ENCODE data around the gene AFF3.
"Not testable (repeated sequence)": the region's sequence is repeated elsewhere in the genome, so short reads cannot be mapped to it uniquely, and the experiment has no call there.

DNA sequence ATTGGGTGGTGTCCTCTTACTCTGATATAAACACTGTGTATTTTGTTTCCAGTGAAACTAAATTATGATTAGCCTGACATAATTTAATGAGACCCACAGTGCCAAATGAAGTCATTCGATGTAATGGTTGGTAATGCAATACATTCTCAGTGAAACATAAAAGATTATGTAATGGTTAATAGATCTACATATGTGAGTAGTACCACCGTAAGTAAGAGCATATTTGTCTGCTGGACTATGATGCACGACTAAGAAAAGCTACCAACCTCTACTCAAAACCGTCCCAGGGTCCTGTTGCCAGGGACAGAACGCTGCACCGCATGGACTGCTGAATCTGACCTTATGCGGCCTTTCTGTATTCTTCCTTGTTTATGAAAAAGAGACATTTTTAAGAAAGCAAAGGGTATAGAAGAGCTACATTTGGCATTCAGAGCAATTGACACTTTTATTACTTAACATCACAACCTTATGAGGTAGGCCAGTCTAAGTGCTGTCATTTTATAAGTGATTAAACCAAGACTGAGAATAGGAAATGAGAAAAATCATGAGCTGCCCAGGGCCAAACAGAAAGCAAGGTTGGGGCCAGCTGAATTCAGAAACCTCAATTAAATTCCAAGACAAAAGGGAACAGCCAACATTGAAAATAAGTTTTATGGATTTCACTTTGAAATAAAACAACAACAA lies 44.6 kb downstream of the AFF3 start:
- not testable (repeated sequence) for TF ChIP-seq EP300, CTCF, POLR2A (IDR thresholded peaks at IDR 0.05)
